Measurements from ENCODE around the gene CAMTA1.

CAMTA1 gene

DNA sequence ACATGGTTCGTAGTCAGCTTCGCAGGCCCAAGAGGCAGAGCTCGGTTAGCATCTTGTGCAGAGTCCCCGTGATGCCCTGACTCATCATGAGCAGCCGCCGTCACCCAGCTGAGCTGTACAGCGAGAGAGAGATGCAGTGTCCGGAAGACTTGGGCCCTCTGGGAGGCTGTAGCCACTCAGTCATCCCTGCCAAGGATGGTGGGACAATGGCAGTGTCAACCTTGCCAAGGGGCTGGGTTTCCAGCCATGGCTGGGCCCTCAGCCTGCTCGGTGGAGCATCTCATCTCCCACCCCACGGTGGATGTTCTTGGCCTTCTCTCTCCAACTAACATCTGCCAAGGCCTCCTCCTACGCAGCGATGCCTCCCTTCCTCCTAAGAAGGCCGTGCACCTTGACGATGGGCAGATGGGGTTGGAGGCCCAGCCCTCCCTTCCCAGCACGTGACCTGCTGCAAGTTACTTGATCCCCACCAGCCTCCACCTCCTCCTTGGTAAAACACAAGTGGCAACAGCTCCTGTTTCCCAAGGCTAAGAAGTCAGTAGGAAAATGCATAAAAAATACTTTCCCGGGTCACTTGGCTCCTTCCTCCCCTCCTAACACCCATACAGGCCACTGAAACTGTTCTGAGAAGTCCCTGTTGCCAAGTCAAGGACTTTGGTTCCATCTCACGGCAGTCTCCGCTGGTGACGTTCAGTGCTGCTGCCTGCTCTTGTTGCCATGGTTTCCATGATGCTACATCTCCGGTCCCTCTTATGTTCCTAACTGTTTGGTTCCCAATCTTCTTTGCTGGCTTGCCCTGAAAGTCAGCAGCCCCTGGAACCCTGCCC lies 601.2 kb downstream of the CAMTA1 start:
- FAIRE-seq (no peak), DNase-seq (ENCODE audit: insufficient read length, low spot score) (no peak)
- TF ChIP-seq, protein P1, sequence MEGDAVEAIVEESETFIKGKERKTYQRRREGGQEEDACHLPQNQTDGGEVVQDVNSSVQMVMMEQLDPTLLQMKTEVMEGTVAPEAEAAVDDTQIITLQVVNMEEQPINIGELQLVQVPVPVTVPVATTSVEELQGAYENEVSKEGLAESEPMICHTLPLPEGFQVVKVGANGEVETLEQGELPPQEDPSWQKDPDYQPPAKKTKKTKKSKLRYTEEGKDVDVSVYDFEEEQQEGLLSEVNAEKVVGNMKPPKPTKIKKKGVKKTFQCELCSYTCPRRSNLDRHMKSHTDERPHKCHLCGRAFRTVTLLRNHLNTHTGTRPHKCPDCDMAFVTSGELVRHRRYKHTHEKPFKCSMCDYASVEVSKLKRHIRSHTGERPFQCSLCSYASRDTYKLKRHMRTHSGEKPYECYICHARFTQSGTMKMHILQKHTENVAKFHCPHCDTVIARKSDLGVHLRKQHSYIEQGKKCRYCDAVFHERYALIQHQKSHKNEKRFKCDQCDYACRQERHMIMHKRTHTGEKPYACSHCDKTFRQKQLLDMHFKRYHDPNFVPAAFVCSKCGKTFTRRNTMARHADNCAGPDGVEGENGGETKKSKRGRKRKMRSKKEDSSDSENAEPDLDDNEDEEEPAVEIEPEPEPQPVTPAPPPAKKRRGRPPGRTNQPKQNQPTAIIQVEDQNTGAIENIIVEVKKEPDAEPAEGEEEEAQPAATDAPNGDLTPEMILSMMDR (IDR thresholded peaks at IDR 0.05; ENCODE audit: insufficient read depth, missing control alignments) = no peak

DNA sequence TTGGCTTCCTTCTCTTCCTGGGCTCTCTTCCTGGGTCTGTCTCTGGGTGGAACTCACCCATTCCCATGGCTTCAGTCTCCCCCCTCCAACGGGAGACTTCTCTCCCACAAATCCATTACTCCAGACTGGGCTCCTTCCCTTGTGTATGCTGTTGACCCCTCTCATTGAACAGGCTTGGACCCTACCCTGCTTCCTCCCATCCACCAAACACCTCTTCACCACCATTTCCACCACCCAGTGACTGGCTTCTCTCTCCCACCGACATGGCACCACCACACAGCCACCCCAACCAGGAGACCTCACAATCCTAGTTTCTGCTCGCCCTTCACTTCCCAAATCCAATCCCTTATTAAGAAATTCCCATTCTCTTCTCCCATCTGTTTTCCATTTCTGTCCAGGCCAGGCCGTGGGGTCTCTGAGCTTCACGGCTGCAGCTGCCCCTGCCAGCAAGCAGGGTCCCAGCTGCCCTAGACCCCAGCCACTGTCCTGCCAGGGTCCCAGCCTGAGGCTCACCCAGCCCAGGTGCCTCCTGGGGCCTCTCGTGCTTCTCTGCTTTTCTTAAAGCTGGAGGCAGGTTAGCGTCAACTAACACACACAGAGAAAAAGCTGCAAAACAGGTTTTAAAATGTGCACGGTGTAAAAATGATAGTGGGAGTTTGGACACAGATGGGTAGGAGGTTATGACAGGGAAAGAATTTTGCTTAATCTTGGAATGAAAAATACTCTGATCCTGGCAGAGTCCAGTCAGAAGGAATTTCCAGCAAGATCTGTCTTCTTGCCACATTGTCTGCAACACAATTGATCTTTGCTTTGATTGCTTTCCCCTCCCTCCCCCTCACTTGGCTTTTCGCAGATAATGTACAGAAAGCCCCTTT lies 602.0 kb downstream of the CAMTA1 start:
- no peak for FAIRE-seq
- no peak for DNase-seq (ENCODE audit: insufficient read length, low spot score)
- TF ChIP-seq, protein P1 (IDR thresholded peaks at IDR 0.05; ENCODE audit: insufficient read depth, missing control alignments) = no peak

DNA sequence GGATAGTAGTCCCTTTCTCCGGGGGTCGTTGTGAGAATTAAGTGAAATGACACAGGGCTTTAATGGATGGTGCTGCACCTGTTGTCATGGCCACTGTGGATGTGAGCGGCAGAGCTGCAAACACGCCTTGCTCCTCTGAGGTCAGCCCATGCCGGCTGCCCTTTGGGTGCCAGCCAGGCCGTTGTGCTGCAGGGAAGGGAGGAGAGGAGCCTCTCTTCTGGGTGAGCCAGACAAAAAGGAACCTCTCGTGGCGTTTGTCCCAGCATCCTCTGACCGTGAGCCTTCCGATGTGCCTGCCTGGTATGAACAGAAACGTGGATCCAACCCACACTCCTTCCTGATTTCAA lies 602.9 kb downstream of the CAMTA1 start:
- TF ChIP-seq, protein P1 (IDR thresholded peaks at IDR 0.05; ENCODE audit: insufficient read depth, missing control alignments) = no peak
- FAIRE-seq = no peak

DNA sequence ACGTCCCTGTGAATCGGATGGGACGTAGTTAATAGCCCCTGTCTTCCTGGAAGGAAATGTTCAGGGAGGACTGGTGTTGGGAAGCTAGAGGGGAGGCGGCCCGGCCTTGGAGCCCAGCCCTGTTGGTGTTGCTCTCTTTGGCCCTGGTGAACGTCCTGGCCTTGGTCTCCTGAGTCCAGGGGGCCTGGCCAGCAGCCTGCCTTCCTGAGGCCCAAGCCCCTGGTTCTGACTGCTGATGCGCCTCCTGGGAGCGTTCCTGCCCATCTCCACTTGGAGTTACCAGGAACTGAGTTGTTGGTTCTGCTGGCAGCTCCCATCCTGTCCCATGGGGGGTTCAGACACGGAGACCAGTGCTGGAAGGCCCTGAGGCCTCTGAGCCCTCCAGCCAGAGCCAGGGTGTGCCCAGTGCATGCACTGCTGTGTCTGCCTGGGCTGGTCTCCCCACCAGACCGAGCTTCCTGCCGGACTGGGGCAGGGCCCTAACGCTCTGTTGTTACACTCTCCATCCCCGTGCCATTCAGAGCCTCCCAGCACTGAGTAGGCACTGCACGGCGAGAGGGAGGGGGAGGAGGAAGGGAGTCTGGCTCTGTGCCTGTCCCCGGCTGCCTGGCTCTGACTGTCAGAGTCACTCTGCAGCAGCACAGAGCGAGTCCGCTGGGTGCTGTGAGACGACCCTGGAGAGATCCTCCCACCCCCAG lies 603.4 kb downstream of the CAMTA1 start:
- FAIRE-seq = no peak
- TF ChIP-seq, protein P1 (IDR thresholded peaks at IDR 0.05; ENCODE audit: insufficient read depth, missing control alignments) = no peak
- DNase-seq (ENCODE audit: insufficient read length, low spot score) = no peak

More for the DNA sequence above, 602.9 kb downstream of the CAMTA1 start:
- no peak for DNase-seq (ENCODE audit: insufficient read length, low spot score)

DNA sequence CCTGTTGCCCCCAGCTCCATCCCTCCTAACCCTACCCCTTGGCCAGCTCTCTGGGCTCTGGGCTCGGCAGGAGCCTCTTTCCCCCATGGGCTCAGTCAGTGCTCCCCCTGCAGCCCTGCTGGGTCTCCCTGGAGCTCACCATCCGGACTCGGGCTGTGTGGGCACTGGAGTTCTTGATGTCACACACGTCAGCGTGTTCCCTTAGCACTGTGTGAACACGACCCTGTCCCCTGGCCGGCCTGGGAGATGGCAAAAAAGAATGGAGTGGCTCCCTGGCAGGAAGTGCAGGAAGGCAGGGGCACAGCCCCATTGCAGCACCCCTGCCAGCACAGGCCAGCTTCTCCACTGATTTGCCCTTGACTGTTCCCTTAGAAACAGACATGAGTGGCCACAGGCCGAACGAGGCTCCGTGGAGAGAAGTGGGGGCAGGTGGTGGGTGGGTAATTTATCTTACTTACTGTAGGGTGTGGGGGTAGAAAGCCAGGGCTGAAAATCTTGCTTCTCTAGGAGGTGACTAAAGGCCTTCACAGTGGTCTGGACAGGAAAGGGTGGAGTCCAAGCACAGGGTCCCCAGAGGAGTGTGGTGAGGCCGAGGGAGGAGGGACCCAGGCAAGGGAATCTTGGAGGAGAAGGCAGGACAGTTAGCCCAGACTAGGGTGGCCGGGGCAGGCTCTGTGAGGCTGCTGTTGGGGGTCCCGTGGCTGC lies 604.1 kb downstream of the CAMTA1 start:
- TF ChIP-seq, protein P1 (IDR thresholded peaks at IDR 0.05; ENCODE audit: insufficient read depth, missing control alignments) = no peak
- DNase-seq (ENCODE audit: insufficient read length, low spot score) (no peak), FAIRE-seq (no peak)

DNA sequence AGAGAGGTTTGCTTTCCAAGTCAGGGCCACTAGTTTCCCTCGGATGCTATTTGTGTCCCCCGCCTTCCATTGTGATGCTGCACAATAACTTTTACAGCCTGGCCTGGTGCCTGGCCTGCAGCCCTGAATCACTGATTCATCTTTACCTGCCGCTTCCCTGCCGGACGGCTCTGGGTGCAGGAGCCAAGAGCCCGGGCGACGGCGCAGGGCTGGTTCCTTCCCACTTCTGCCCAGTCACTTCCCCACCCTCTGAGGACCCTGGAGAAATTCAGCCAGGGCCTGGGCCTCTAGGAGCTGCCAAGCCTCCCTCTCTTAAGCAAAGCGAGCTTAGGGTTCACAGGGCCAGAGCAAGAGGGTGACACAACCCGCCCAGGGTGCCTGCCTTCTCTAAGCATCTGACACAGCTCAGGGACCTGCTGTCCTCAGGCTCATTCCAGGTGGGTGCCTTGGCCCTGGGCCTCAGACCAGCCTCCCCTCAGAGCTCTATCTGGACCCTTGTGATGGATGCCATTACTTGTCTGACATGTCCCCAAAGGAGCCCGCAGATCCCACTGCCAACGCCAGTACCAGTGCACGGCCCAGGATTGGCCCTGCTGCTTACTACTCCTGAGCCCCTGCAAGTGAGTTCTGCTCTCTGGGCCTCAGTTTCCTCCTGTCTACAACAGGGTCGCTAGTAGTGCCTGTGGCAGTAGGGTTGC lies 604.8 kb downstream of the CAMTA1 start:
- no peak for FAIRE-seq

More for the DNA sequence above, 604.8 kb downstream of the CAMTA1 start:
- no peak for DNase-seq (ENCODE audit: insufficient read length, low spot score)
- TF ChIP-seq, protein P1 (IDR thresholded peaks at IDR 0.05; ENCODE audit: insufficient read depth, missing control alignments) = no peak
